ENCODE results near the gene MAP6D1.

GRCh38 chr3:183769453-183769852 is 55.9 kb downstream of the MAP6D1 start:
- TF ChIP-seq POLR2A (IDR thresholded peaks at IDR 0.05; ENCODE audit: low read depth, low read length), result no peak
- no peak for TF ChIP-seq POLR2AphosphoS5 (IDR thresholded peaks at IDR 0.05; ENCODE audit: low read depth, low read length)
- no peak for TF ChIP-seq TAF1 (IDR thresholded peaks at IDR 0.05; ENCODE audit: low read depth, low read length)
